Upper lobe of left lung (tissue), 6 donors: ENCODE measurements around the gene RHBDF2. TPM values are rescaled to one million over a fixed set of nuclear protein-coding genes. Genes with fewer than 3 reads are reported as not detected.

ENCODE experiments used
- ATAC-seq, 2 donors: fragments of 200-7000 bp; cut with Tn5 transposase; one replicate each; pipeline ENCODE4 v1.9.1; 2022; ENCODE audit warnings: mild to moderate bottlenecking in 2 of 2, moderate library complexity in 2 of 2; ENCODE audit not compliant: low FRiP score in 2 of 2
- DNase-seq, 2 donors: peaks; one replicate each; pipeline ENCODE4 v3.0.0-alpha.2; 2019 to 2020
- H3K27ac ChIP-seq, 4 donors: fragments of 200-600 bp; sonication (generic); one replicate each; pipeline ENCODE4 v1.5.1; 2016 to 2019
- H3K27me3 ChIP-seq, 4 donors: fragments of 200-600 bp; sonication (generic); one replicate each; pipeline ENCODE4 v1.5.1; 2017 to 2019
- H3K36me3 ChIP-seq, 4 donors: fragments of 200-600 bp; sonication (generic); one replicate each; pipeline ENCODE4 v1.5.1; 2016 to 2019
- H3K4me1 ChIP-seq, 4 donors: fragments of 200-600 bp; sonication (generic); one replicate each; pipeline ENCODE4 v1.5.1; 2018 to 2019
- H3K4me3 ChIP-seq, 4 donors: fragments of 200-600 bp; sonication (generic); one replicate each; pipeline ENCODE4 v1.5.1; 2017 to 2019; ENCODE audit warnings: mild to moderate bottlenecking in 2 of 4, moderate library complexity in 1 of 4
- H3K9me3 ChIP-seq, 4 donors: fragments of 200-600 bp; sonication (generic); one replicate each; pipeline ENCODE4 v1.5.1; 2018 to 2019
- EP300 ChIP-seq, 4 donors: sonication (generic); formaldehyde crosslinking; IDR thresholded peaks; one replicate each; pipeline ENCODE4 v1.5.1; 2017; ENCODE audit warnings: antibody characterized with exemption in 4 of 4, control low read depth in 2 of 4
- POLR2A ChIP-seq, 4 donors: fragments of 450-650 bp; IDR thresholded peaks; one replicate each; pipeline ENCODE4 v1.5.1; 2016 to 2017; ENCODE audit warnings: antibody characterized with exemption in 4 of 4, mild to moderate bottlenecking in 2 of 4
- POLR2AphosphoS5 ChIP-seq, 2 donors: sonication (generic); formaldehyde crosslinking; IDR thresholded peaks; one replicate each; pipeline ENCODE4 v1.5.1; 2017; ENCODE audit warnings: antibody characterized with exemption in 2 of 2
- WGBS, 2 donors: methylation state at CpG; one replicate each; pipeline ENCODE4 v1.1.5; 2017 to 2018; 5-methylcytosine and 5-hydroxymethylcytosine counted together
- total RNA-seq, 6 donors: library from RNA; depleted of rRNA in 4 of 6; stranded (reverse); fragments of >200 nt in 4 of 6; gene quantifications; one replicate each; pipeline versions ENCODE4 v1.1.0 to v1.2.1, GENCODE V29; 2016 to 2021
- TF ChIP-seq, protein P1 (sequence below), 6 experiments: fragments of 450-650 bp in 4 of 6; fragments of 200-600 bp in 2 of 6; sonication (generic) in 2 of 6; IDR thresholded peaks; one replicate each; pipeline ENCODE4 v1.5.1; 2016 to 2019; ENCODE audit warnings: antibody characterized with exemption in 6 of 6
- donor health status: DM: no; HTN: no; CAD: no; lungs with moderate emphysema.
- donor health status: DM: no; HTN: yes; CAD: no; lungs with severe emphysema.

The RHBDF2 gene
- total RNA-seq, 6 donors from 2014 or later: 34.3 to 137 (median 47.6) TPM

DNA sequence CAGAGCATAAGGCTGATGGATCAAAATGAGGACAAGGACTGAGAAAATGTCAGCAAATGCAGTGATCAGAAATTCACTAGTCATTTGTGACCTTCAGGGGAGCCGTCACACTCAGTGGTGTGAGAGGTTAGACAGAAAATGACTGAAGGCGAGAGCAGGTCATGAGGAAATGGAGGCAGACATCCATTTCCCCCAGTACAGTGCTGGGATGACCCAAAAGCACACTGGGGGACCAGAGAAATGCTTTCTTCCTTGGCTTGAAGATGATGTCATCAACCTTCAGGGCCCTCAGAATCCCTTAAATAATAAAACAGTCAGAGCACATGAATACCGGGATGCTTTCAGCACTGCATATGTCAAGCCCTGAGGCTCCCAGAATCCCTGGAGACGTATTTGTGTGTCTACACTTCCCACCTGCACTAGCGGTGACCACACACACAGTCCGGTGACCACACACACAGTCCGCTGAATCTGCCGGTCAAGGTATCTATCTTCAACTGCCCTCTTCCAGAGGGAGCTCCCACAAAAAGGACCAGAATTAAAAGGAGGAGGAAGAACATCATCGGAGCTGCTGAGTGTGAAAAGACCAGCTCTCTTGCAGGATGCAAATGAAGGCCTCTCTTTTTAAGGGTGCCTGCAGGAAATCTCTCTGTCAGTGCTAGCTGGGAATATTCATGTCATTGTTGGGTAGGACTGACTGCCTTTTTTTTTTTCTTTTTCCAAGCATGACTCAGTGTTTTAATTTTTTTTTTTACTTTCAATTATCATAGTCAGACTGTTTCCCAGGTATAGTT is 56.5 kb downstream of the RHBDF2 start:
- no peak for TF ChIP-seq EP300 (IDR thresholded peaks at IDR 0.05)
- TF ChIP-seq POLR2A (IDR thresholded peaks at IDR 0.05): no peak
- TF ChIP-seq POLR2AphosphoS5 (IDR thresholded peaks at IDR 0.05): no peak
- TF ChIP-seq, protein P1, sequence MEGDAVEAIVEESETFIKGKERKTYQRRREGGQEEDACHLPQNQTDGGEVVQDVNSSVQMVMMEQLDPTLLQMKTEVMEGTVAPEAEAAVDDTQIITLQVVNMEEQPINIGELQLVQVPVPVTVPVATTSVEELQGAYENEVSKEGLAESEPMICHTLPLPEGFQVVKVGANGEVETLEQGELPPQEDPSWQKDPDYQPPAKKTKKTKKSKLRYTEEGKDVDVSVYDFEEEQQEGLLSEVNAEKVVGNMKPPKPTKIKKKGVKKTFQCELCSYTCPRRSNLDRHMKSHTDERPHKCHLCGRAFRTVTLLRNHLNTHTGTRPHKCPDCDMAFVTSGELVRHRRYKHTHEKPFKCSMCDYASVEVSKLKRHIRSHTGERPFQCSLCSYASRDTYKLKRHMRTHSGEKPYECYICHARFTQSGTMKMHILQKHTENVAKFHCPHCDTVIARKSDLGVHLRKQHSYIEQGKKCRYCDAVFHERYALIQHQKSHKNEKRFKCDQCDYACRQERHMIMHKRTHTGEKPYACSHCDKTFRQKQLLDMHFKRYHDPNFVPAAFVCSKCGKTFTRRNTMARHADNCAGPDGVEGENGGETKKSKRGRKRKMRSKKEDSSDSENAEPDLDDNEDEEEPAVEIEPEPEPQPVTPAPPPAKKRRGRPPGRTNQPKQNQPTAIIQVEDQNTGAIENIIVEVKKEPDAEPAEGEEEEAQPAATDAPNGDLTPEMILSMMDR (IDR thresholded peaks at IDR 0.05): no peak
- Histone ChIP-seq H3K4me1 (peaks cover 15 to 35% (median 18%) of the 10 kb centered on the region in 4 donors), H3K9me3 (no peaks in the 10 kb centered on the region), H3K27ac (no peak overlapping the region), H3K27me3 (no peaks in the 10 kb centered on the region), H3K36me3 (no peaks in the 10 kb centered on the region), H3K4me3 (no peak overlapping the region)
- ATAC-seq (no peak), DNase-seq (no peak)
- 81 to 89% methylated on average over 9 of the region's 9 CpGs for WGBS, 2 donors

DNA sequence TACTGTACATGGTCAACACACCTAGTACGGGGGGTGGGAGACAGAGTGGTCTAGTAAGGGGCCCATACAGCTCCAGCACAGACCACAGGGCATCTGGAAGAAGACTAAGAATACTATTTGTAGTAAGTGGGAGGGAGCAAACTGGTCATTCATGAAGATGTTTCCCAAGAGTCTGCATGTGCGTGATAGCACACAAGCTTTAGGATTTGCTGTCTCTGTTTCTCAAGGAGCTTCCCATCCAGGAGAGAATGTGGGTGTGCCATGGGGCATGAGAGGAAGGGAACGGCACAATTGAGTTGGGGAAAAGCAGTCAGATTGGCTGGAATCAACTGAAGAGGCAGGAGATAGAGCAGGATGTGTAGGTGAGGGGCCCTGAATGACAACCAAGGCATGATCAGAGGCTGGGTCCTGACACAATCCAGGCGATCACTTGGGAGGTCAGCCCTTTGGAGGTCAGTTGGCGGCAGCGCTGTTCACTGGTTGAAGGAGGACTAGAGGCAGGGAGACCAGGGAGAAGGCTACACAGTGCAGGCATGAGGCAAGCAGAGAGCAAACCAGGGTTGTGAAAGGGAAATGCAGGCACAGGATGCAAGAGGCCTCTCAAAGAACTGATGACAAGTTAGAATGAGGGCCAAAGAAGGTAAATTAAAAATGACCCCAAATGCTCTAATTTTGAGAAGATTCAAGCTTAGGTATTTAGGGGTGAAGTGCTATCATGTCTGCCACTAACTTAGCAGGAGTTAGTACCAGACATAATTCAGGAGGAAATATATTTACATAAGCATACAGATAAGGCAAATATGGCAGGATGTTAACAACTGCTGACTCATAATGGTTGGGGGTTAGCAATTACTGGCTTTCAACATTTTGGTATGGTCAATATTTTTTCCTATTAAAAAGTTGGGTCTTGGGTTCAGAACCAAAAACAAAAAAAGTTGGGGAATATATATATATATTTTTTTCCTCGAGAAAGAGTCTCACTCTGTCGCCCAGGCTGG is 58.6 kb downstream of the RHBDF2 start:
- no peaks in the 10 kb centered on the region for H3K36me3 ChIP-seq
- no peak for TF ChIP-seq POLR2A (IDR thresholded peaks at IDR 0.05)
- TF ChIP-seq EP300 (IDR thresholded peaks at IDR 0.05): no peak
- no peak for TF ChIP-seq POLR2AphosphoS5 (IDR thresholded peaks at IDR 0.05)
- TF ChIP-seq, protein P1 (IDR thresholded peaks at IDR 0.05): no peak
- ATAC-seq: no peak
- no peaks in the 10 kb centered on the region for H3K9me3 ChIP-seq
- no peak overlapping the region for H3K27ac ChIP-seq
- no peak for DNase-seq
- H3K27me3 ChIP-seq: no peaks in the 10 kb centered on the region
- WGBS, 2 donors: 88 to 90% methylated on average over 8 of the region's 8 CpGs
- no peak overlapping the region for H3K4me3 ChIP-seq
- H3K4me1 ChIP-seq: peaks cover 15 to 31% (median 18%) of the 10 kb centered on the region in 4 donors

DNA sequence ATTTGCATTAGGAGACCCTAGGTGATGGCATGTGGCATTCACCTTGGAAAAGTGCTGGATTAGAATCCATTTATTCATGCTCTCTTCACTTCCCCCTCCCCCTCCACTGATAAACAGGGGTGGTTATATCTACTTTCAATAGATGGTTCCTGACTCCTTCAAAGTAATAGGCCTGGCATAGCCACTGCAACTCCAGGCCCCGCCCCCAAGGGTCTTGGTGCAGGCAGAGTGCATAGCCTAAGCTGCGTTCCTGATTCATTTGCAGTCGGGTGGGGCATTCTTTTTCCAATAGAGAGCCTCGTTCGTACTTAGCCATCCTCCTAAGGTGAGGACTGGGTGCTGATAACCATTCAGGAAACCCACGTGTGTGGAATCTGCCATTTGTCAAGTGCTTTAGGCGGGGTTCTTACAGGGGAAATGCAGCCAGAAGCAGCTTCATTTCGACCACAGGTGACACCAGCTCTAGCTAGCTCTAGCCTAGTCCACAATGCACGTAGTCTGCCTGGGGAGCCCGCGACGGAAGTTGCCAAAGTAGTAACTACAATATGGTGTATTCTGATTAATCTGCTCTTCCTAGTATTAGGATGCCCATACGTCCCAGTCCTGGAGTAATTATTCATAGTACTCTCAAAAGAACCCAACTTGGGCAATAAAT is 59.4 kb downstream of the RHBDF2 start:
- WGBS, 2 donors: 83 to 86% methylated on average over 8 to 13 of the region's 13 CpGs
- Histone ChIP-seq H3K27me3 (no peaks in the 10 kb centered on the region), H3K36me3 (no peaks in the 10 kb centered on the region), H3K27ac (no peak overlapping the region), H3K4me3 (no peak overlapping the region), H3K9me3 (no peaks in the 10 kb centered on the region), H3K4me1 (peaks cover 13 to 24% (median 16%) of the 10 kb centered on the region in 4 donors)
- TF ChIP-seq POLR2AphosphoS5 (IDR thresholded peaks at IDR 0.05) (no peak), EP300 (IDR thresholded peaks at IDR 0.05) (no peak), POLR2A (IDR thresholded peaks at IDR 0.05) (no peak)
- TF ChIP-seq, protein P1 (IDR thresholded peaks at IDR 0.05): no peak
- DNase-seq: no peak
- no peak for ATAC-seq

DNA sequence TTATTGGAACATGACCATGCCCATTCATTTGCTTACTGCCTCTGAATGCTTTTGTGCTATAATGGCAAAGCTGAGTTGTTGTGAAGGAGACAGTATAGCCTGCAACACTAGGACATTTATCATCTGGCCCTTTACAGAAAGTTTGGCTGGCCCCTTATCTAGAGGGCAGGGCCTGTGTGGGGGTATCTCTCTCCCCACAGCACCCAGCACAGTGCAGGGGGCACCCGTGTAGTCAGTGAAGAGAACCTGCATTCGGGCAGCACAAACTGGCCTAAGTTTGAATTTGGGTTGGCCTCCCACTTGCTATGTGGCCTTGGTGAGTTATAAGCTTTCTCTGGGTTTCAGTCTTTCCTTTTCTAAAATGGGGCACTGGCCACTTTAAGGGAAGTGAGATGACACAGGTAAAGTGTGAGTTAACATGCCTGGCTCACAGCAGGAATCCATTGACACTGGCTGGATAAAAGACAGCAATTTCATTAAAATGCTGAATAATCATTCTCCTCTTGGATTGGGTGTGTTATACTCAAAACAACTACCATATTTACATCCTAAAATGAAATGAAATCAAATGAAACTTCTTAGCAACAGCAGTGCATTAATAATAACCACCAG is 60.4 kb downstream of the RHBDF2 start:
- no peaks in the 10 kb centered on the region for H3K9me3 ChIP-seq

More for the DNA sequence above, 60.4 kb downstream of the RHBDF2 start:
- H3K4me3 ChIP-seq: no peak overlapping the region
- ATAC-seq (no peak), DNase-seq (no peak)
- H3K27me3 ChIP-seq: no peaks in the 10 kb centered on the region
- no peak overlapping the region for H3K27ac ChIP-seq
- TF ChIP-seq EP300 (IDR thresholded peaks at IDR 0.05) (no peak), POLR2A (IDR thresholded peaks at IDR 0.05) (no peak), POLR2AphosphoS5 (IDR thresholded peaks at IDR 0.05) (no peak)
- TF ChIP-seq, protein P1 (IDR thresholded peaks at IDR 0.05): no peak
- H3K4me1 ChIP-seq: peaks cover 3 to 15% (median 6%) of the 10 kb centered on the region in 4 donors
- 80 to 100% methylated on average over 1 to 2 of the region's 2 CpGs for WGBS, 2 donors
- H3K36me3 ChIP-seq: no peaks in the 10 kb centered on the region
